Measurements from ENCODE around the gene CPEB2. TPM values are rescaled to one million over a fixed set of nuclear protein-coding genes. Genes with fewer than 3 reads are reported as not detected.

CPEB2 gene
- 10 to 100 TPM; 13.5 to 14.5 TPM for total RNA-seq

- peak within 1 kb of the TSS; percentile 88 to 95 for H3K4me3 Mint-ChIP-seq
- peak; percentile 93 to 94 for DNase-seq
- peaks cover 3 to 4% of the 10 kb centered on the region in 2 donors for H3K36me3 Mint-ChIP-seq (ENCODE audit: insufficient read depth in 2 of 2)
- no peaks in the 10 kb centered on the region for H3K9me3 Mint-ChIP-seq
- peaks cover 26% of the 10 kb centered on the region for H3K4me1 Mint-ChIP-seq (ENCODE audit: low read depth)
- peak; percentile 76 to 77 for ATAC-seq (replicated peaks in 1 of 2)
- H3K27me3 Mint-ChIP-seq (ENCODE audit: low read depth): no peaks in the 10 kb centered on the region
- peak within 1 kb of the TSS; percentile 86 for H3K27ac Mint-ChIP-seq
Measured at GRCh38 chr4:15001869-15002658, at the start of gene CPEB2. TSS of gene CPEB2 (plus strand) at chr4:15002481. CDS start at chr4:15002674, 193 bp downstream.

DNA sequence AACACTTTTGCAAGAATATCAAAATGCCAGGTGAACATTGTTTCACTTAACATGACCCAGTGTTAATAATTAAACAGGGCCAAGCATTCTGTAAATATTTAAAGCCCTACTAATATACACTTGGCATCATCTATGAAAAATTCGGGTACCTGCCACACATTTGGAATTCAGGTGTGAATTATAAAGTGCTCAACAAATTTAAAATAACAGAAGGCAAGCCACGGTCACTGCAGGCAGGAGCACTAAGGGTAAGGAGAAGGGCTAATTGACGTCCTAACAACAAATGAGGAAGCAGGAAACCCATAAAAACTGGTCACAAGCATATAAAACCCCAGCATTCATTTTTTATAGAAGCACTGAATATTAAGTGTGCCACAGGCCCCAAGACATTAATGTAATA lies 43.8 kb upstream of the CPEB2 start:
- no peak overlapping the region for H3K27ac Mint-ChIP-seq
- no peaks in the 10 kb centered on the region for H3K4me1 Mint-ChIP-seq (ENCODE audit: low read depth)
- H3K9me3 Mint-ChIP-seq: no peaks in the 10 kb centered on the region
- peaks cover 15% of the 10 kb centered on the region for H3K27me3 Mint-ChIP-seq (ENCODE audit: low read depth)
- ATAC-seq (replicated peaks in 1 of 2): no peak
- no peaks in the 10 kb centered on the region for H3K36me3 Mint-ChIP-seq (ENCODE audit: insufficient read depth in 2 of 2)
- H3K4me3 Mint-ChIP-seq: no peak overlapping the region
- no peak for DNase-seq

GRCh38 chr4:14961292-14961691 lies 41.0 kb upstream of the CPEB2 start:
- H3K36me3 Mint-ChIP-seq (ENCODE audit: insufficient read depth in 2 of 2): no peaks in the 10 kb centered on the region
- no peak overlapping the region for H3K4me3 Mint-ChIP-seq
- H3K4me1 Mint-ChIP-seq (ENCODE audit: low read depth): no peaks in the 10 kb centered on the region
- H3K27ac Mint-ChIP-seq: no peak overlapping the region
- H3K27me3 Mint-ChIP-seq (ENCODE audit: low read depth): peaks cover 16% of the 10 kb centered on the region
- no peak for ATAC-seq (replicated peaks in 1 of 2)
- no peak for DNase-seq
- no peaks in the 10 kb centered on the region for H3K9me3 Mint-ChIP-seq

- ATAC-seq (replicated peaks in 1 of 2): no peak
- H3K4me3 Mint-ChIP-seq: no peak overlapping the region
- H3K4me1 Mint-ChIP-seq (ENCODE audit: low read depth): no peaks in the 10 kb centered on the region
- H3K27me3 Mint-ChIP-seq (ENCODE audit: low read depth): peaks cover 27% of the 10 kb centered on the region
- H3K36me3 Mint-ChIP-seq (ENCODE audit: insufficient read depth in 2 of 2): no peaks in the 10 kb centered on the region
- H3K27ac Mint-ChIP-seq: no peak overlapping the region
- DNase-seq: no peak
- H3K9me3 Mint-ChIP-seq: no peaks in the 10 kb centered on the region
Measured at GRCh38 chr4:14965071-14965470, 37.2 kb upstream of the CPEB2 start.

DNA sequence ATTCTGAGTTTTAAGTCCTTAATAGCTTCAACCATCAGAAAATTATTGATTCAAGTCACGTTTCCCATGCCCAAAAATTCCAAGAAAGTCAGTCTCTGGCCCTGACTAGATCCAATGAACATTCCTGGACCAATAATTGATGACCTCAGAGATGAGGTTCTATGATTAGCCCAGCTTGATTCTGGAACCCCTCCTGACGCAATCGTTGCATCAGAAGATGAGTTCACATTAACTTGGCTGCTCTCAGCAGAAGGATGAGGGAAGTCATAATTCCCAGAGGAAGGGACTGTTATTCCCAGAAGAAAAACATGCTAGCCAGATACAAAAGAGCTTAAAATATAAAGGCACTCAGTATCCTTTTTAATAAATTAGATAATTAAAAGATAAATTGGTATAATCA lies 34.3 kb upstream of the CPEB2 start:
- Mint-ChIP-seq H3K27me3 (ENCODE audit: low read depth) (peaks cover 43% of the 10 kb centered on the region), H3K36me3 (ENCODE audit: insufficient read depth in 2 of 2) (peaks cover 3% of the 10 kb centered on the region in 2 donors), H3K4me1 (ENCODE audit: low read depth) (no peaks in the 10 kb centered on the region), H3K9me3 (peaks cover 2 to 3% of the 10 kb centered on the region in 2 donors), H3K4me3 (no peak overlapping the region), H3K27ac (no peak overlapping the region)
- DNase-seq: no peak
- ATAC-seq (replicated peaks in 1 of 2): no peak

DNA sequence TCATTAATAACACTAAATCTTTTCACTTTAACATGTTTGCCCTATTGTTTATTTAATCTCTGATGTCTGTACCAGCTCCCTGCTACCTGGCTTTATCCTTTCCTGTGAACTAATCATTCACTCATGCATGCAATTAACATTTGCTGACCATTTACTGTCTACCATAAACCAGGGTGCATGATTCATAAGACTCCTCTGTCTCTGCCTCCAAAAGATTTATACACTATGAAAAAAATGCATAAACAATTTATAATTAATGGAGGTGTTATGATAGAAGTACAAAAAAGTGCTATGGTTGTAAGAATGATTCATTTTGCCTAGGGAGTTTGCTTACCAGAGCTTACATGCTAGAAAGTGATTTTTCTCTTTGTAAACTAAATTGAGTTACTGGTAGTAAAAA lies 24.5 kb upstream of the CPEB2 start:
- no peaks in the 10 kb centered on the region for H3K9me3 Mint-ChIP-seq
- no peak for ATAC-seq (replicated peaks in 1 of 2)
- H3K4me1 Mint-ChIP-seq (ENCODE audit: low read depth): no peaks in the 10 kb centered on the region
- no peak for DNase-seq
- H3K27ac Mint-ChIP-seq: no peak overlapping the region
- no peak overlapping the region for H3K4me3 Mint-ChIP-seq
- peaks cover 18% of the 10 kb centered on the region for H3K27me3 Mint-ChIP-seq (ENCODE audit: low read depth)
- H3K36me3 Mint-ChIP-seq (ENCODE audit: insufficient read depth in 2 of 2): peaks cover 1 to 2% of the 10 kb centered on the region in 2 donors

- DNase-seq (no peak), ATAC-seq (replicated peaks in 1 of 2) (no peak)
- Mint-ChIP-seq H3K27me3 (ENCODE audit: low read depth) (peaks cover 19% of the 10 kb centered on the region), H3K27ac (no peak overlapping the region), H3K36me3 (ENCODE audit: insufficient read depth in 2 of 2) (no peaks in the 10 kb centered on the region), H3K4me3 (no peak overlapping the region), H3K9me3 (no peaks in the 10 kb centered on the region), H3K4me1 (ENCODE audit: low read depth) (no peaks in the 10 kb centered on the region)
Measured at GRCh38 chr4:14984448-14984847, 17.8 kb upstream of the CPEB2 start.

- H3K36me3 Mint-ChIP-seq (ENCODE audit: insufficient read depth in 2 of 2): no peaks in the 10 kb centered on the region
- DNase-seq: no peak
- no peaks in the 10 kb centered on the region for H3K4me1 Mint-ChIP-seq (ENCODE audit: low read depth)
- H3K4me3 Mint-ChIP-seq: no peak overlapping the region
- no peak overlapping the region for H3K27ac Mint-ChIP-seq
- ATAC-seq (replicated peaks in 1 of 2): no peak
- peaks cover 14% of the 10 kb centered on the region for H3K27me3 Mint-ChIP-seq (ENCODE audit: low read depth)
- H3K9me3 Mint-ChIP-seq: no peaks in the 10 kb centered on the region
Measured at GRCh38 chr4:14985161-14985560, 17.1 kb upstream of the CPEB2 start.

DNA sequence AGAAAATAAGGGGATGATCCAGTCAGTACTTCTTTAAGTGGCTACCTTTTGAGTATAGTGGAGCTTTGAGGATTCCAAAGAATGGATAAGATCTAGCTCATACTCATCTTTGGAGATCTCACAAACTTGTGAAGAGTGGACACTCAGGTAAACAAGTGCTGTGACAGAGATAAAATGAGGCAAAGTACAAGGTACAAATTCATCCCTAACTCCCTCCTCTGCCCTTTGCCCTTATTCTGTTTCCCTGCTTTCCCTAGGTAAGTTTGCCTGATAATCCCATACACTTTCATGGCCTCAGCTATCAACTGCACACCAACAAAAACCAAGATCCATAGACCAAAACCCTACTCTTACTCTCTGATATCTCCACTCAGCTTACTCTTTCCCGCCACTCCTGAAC lies 16.4 kb upstream of the CPEB2 start:
- no peaks in the 10 kb centered on the region for H3K9me3 Mint-ChIP-seq
- no peak for ATAC-seq (replicated peaks in 1 of 2)
- no peaks in the 10 kb centered on the region for H3K4me1 Mint-ChIP-seq (ENCODE audit: low read depth)

DNA sequence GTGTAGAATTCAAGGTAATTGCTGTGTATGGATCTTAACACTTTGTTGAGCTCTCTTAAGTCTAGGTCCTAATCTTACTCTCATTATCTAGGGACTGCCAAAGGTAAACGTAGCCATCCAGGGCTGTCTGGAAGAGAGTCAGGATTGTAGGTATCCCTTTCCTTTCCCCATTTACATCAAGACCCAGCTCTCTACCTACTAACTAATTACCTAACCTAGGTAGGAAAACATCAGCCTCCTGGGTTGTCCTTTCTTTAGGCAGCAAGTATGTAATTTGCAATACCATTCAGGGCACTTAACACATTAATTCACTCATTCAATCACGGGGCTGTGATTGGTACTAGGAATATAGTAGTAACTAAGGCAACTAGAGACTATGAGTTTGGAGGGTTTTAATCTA lies 15.2 kb upstream of the CPEB2 start:
- Mint-ChIP-seq H3K4me1 (ENCODE audit: low read depth) (no peaks in the 10 kb centered on the region), H3K36me3 (ENCODE audit: insufficient read depth in 2 of 2) (no peaks in the 10 kb centered on the region), H3K27ac (no peak overlapping the region), H3K27me3 (ENCODE audit: low read depth) (peaks cover 14% of the 10 kb centered on the region), H3K4me3 (no peak overlapping the region), H3K9me3 (no peaks in the 10 kb centered on the region)
- no peak for ATAC-seq (replicated peaks in 1 of 2)
- no peak for DNase-seq

More for the DNA sequence above, 16.4 kb upstream of the CPEB2 start:
- H3K36me3 Mint-ChIP-seq (ENCODE audit: insufficient read depth in 2 of 2): no peaks in the 10 kb centered on the region
- DNase-seq: no peak
- peaks cover 14% of the 10 kb centered on the region for H3K27me3 Mint-ChIP-seq (ENCODE audit: low read depth)
- no peak overlapping the region for H3K4me3 Mint-ChIP-seq
- H3K27ac Mint-ChIP-seq: no peak overlapping the region

GRCh38 chr4:14990484-14990883 lies 11.8 kb upstream of the CPEB2 start:
- Mint-ChIP-seq H3K27ac (no peak overlapping the region), H3K27me3 (ENCODE audit: low read depth) (peaks cover 14% of the 10 kb centered on the region), H3K4me3 (no peak overlapping the region), H3K36me3 (ENCODE audit: insufficient read depth in 2 of 2) (no peaks in the 10 kb centered on the region), H3K9me3 (no peaks in the 10 kb centered on the region), H3K4me1 (ENCODE audit: low read depth) (peaks cover 12% of the 10 kb centered on the region)
- ATAC-seq (replicated peaks in 1 of 2) (no peak), DNase-seq (no peak)

DNA sequence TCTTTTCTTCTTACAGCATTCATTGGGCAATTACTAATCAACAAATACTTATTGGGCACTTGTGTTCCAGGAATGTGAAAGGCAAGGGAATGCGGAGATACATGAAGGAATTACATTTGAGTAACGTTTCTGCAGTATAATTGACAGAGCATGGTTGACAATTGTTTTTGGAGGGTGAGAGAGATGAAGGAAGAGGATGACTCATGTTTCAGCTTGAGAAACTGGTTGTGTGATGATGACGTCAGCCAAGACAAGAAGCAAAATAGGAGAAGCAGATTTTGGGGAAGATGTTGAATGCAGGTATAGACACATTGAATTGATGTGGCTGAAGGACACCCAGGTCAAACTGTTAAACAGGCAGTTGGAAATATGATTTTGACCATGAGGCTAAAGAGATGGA lies 8.0 kb upstream of the CPEB2 start:
- H3K27me3 Mint-ChIP-seq (ENCODE audit: low read depth): no peaks in the 10 kb centered on the region
- DNase-seq: peak in 1 of 2 donors; percentile 8
- H3K4me3 Mint-ChIP-seq: peak overlapping the region; percentile 1 to 9

DNA sequence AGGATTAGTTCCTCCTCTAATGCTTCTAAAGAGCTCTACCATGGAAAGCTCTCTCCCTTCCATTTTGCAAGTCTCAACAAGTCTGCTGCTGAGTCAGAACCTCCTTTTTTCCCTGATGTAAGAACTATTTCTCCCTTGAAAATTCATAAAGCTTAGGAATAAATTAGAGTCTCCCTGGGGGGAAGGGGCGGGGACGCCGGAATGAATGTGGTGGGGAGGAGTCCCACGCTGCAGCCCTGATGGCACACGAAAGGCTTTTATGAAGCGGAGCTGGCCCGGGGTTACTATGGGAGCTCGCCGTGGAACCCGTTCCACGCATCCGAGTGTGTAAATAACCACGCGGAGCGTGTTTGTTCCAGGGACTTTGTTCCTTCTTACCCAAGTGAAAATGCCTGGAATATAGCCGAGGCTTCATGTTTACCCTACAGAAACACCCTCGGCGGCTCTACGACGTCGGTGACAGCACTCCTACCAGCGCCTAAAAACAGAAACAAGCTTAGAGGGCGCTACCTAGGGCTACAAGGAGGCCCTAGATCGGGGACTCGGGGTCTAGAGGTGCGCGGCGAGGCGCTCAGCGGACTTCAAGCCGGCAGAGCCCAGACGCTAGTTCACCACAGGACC lies 923 bp upstream of the CPEB2 start:
- Mint-ChIP-seq H3K4me1 (ENCODE audit: low read depth) (peaks cover 19% of the 10 kb centered on the region), H3K27ac (peak overlapping the region; percentile 86), H3K36me3 (ENCODE audit: insufficient read depth in 2 of 2) (peaks cover 3 to 4% of the 10 kb centered on the region in 2 donors), H3K9me3 (no peaks in the 10 kb centered on the region), H3K4me3 (peak overlapping the region; percentile 88 to 95), H3K27me3 (ENCODE audit: low read depth) (no peaks in the 10 kb centered on the region)
- ATAC-seq (replicated peaks in 1 of 2) (peak; percentile 35 to 46), DNase-seq (peak; percentile 54 to 73)

More for the DNA sequence above, 8.0 kb upstream of the CPEB2 start:
- peak overlapping the region; percentile 13 for H3K27ac Mint-ChIP-seq
- H3K36me3 Mint-ChIP-seq (ENCODE audit: insufficient read depth in 2 of 2): peaks cover 0 to 2% of the 10 kb centered on the region in 2 donors
- H3K9me3 Mint-ChIP-seq: no peaks in the 10 kb centered on the region
- H3K4me1 Mint-ChIP-seq (ENCODE audit: low read depth): peaks cover 14% of the 10 kb centered on the region
- peak; percentile 77 to 80 for ATAC-seq (replicated peaks in 1 of 2)
